ENCODE data around the gene KCNA10.

- TF ChIP-seq POLR2A (IDR thresholded peaks at IDR 0.05; ENCODE audit: low read length) = no peak
- TF ChIP-seq GATA1 (IDR thresholded peaks at IDR 0.05; ENCODE audit: low read depth, low read length) = no peak
Observed at GRCh38 chr1:110541906-110542395, 23.0 kb upstream of the KCNA10 start.
